Lower lobe of right lung (tissue), 2 donors: ENCODE data around the gene FSIP2. TPM values are rescaled to one million over a fixed set of nuclear protein-coding genes. Genes with fewer than 3 reads are reported as not detected.

Experiments
- ATAC-seq, 2 donors: fragments of 200-7000 bp; cut with Tn5 transposase; one replicate each; pipeline ENCODE4 v1.9.1; 2020 to 2022; ENCODE audit warnings: mild to moderate bottlenecking in 2 of 2, moderate library complexity in 2 of 2
- DNase-seq: peaks from one replicate; pipeline ENCODE4 v3.0.0-alpha.2; 2020
- H3K27ac ChIP-seq: fragments of 200-600 bp; one replicate; pipeline ENCODE4 v1.8.0; 2022
- H3K27me3 ChIP-seq: fragments of 200-600 bp; one replicate; pipeline ENCODE4 v1.8.0; 2022; ENCODE audit warnings: low read depth
- H3K36me3 ChIP-seq: fragments of 200-600 bp; one replicate; pipeline ENCODE4 v1.8.0; 2022; ENCODE audit warnings: mild to moderate bottlenecking
- H3K4me1 ChIP-seq: fragments of 200-600 bp; one replicate; pipeline ENCODE4 v1.8.0; 2022
- H3K4me3 ChIP-seq: fragments of 200-600 bp; one replicate; pipeline ENCODE4 v1.8.0; 2022; ENCODE audit warnings: mild to moderate bottlenecking
- H3K9me3 ChIP-seq: fragments of 200-600 bp; one replicate; pipeline ENCODE4 v1.8.0; 2022
- CTCF ChIP-seq: fragments of 200-600 bp; IDR thresholded peaks from one replicate; pipeline ENCODE4 v1.8.0; 2022; ENCODE audit warnings: antibody characterized with exemption, mild to moderate bottlenecking
- intact Hi-C: fragments of 100-400 bp; cut with DNase I; formaldehyde crosslinking; loops from one replicate; pipeline ENCODE4 v1.11.0; 2022
- total RNA-seq: library from RNA; stranded (reverse); fragmentation: NEBNext Ultra II Directional; extraction: Animal tissue kit (Norgen Biotek cat#: 25700); gene quantifications from one replicate; pipeline ENCODE4 v1.2.1, GENCODE V29; 2021
- donor health status: DM: no; HTN: yes; CAD: no; lungs with severe emphysema.

Gene FSIP2
- total RNA-seq, 1 donor from 2014 or later = 0.27 TPM

- intact Hi-C loops = no loop called here
- Histone ChIP-seq H3K9me3 (no peaks in the 10 kb centered on the region), H3K27ac (no peak overlapping the region), H3K4me3 (no peak overlapping the region), H3K4me1 (no peaks in the 10 kb centered on the region), H3K27me3 (no peaks in the 10 kb centered on the region), H3K36me3 (no peaks in the 10 kb centered on the region)
- ATAC-seq (no peak), DNase-seq (no peak)
- TF ChIP-seq CTCF = no peak
These were observed 137.6 kb downstream of the FSIP2 start for GRCh38 chr2:185876234-185876633.

DNA sequence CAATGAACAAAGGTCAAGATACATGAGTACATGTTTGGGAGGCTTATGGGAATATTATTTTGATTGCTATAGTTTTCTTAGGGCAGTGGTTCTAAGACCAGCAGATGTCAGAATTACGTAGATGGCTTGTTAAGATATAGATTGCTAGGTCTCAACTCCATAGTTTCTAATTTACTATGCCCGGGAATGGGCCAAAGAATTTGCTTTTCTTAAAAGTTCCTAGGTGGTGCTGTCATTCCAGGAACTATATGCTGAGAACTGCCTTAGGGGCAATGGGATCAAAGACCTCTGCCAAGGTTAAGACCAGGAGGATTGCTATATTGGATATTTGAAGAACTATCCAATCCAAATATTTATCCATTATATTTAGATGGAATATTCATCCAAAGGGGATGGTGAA lies 141.8 kb downstream of the FSIP2 start:
- no peak for ATAC-seq
- H3K4me1 ChIP-seq = no peaks in the 10 kb centered on the region
- H3K27ac ChIP-seq = no peak overlapping the region
- H3K4me3 ChIP-seq = no peak overlapping the region
- intact Hi-C loops = no loop called here
- no peak for TF ChIP-seq CTCF
- no peaks in the 10 kb centered on the region for H3K36me3 ChIP-seq
- H3K9me3 ChIP-seq = no peaks in the 10 kb centered on the region
- no peak for DNase-seq
- H3K27me3 ChIP-seq = no peaks in the 10 kb centered on the region
